GM21576 (cell line): ENCODE data around the gene SLC8B1.

Experiments
- ATAC-seq: cut with Tn5 transposase; IDR thresholded peaks from one replicate; pipeline ENCODE4 v1.9.1; 2021; ENCODE audit warnings: mild to moderate bottlenecking, moderate library complexity; ENCODE audit not compliant: unreplicated experiment

The SLC8B1 gene

GRCh38 chr12:113325916-113326315, 9.0 kb downstream of the SLC8B1 start:
- no peak for ATAC-seq

- no peak for ATAC-seq
Measured at GRCh38 chr12:113322343-113322742, 12.6 kb downstream of the SLC8B1 start.

GRCh38 chr12:113320401-113320800, 14.5 kb downstream of the SLC8B1 start:
- ATAC-seq: no peak

GRCh38 chr12:113318900-113319628, 15.8 kb downstream of the SLC8B1 start:
- no peak for ATAC-seq

GRCh38 chr12:113318046-113318656, 16.8 kb downstream of the SLC8B1 start:
- ATAC-seq: no peak

GRCh38 chr12:113317122-113317521, 17.8 kb downstream of the SLC8B1 start:
- ATAC-seq: no peak

- ATAC-seq: no peak
Measured at GRCh38 chr12:113316155-113316554, 18.8 kb downstream of the SLC8B1 start.

- ATAC-seq: no peak
Measured at GRCh38 chr12:113315358-113315757, 19.6 kb downstream of the SLC8B1 start.

- no peak for ATAC-seq
Measured at GRCh38 chr12:113314121-113314529, 20.8 kb downstream of the SLC8B1 start.

GRCh38 chr12:113310489-113310888, 24.4 kb downstream of the SLC8B1 start:
- ATAC-seq: no peak

- ATAC-seq: no peak
Measured at GRCh38 chr12:113306382-113306781, 28.5 kb downstream of the SLC8B1 start.

GRCh38 chr12:113305281-113305856, 29.5 kb downstream of the SLC8B1 start:
- ATAC-seq: no peak

GRCh38 chr12:113302886-113303640, 31.8 kb downstream of the SLC8B1 start:
- no peak for ATAC-seq

- no peak for ATAC-seq
Measured at GRCh38 chr12:113302466-113302865, 32.4 kb downstream of the SLC8B1 start.

- ATAC-seq: no peak
Measured at GRCh38 chr12:113301811-113302210, 33.1 kb downstream of the SLC8B1 start.

GRCh38 chr12:113299619-113300237, 35.2 kb downstream of the SLC8B1 start:
- ATAC-seq: no peak

GRCh38 chr12:113298861-113299545, 35.9 kb downstream of the SLC8B1 start:
- no peak for ATAC-seq

GRCh38 chr12:113298472-113298817, 36.5 kb downstream of the SLC8B1 start:
- ATAC-seq: no peak

GRCh38 chr12:113297621-113298471, 37.1 kb downstream of the SLC8B1 start:
- ATAC-seq: no peak

GRCh38 chr12:113297214-113297587, 37.7 kb downstream of the SLC8B1 start:
- no peak for ATAC-seq
